Stimulated activated CD4-positive, alpha-beta T cell treated with anti-CD3 and anti-CD28 coated beads, Interleukin-15, amount 100 ng/mL, for 24 hours (primary cell): ENCODE measurements around the gene KIFC1.
"Not testable (repeated sequence)": the region's sequence is repeated elsewhere in the genome, so short reads cannot be mapped to it uniquely, and the experiment has no call there.

ENCODE experiments used
- DNase-seq: peaks from one replicate; pipeline ENCODE4 v3.0.0-alpha.2; 2020

The KIFC1 gene

DNA sequence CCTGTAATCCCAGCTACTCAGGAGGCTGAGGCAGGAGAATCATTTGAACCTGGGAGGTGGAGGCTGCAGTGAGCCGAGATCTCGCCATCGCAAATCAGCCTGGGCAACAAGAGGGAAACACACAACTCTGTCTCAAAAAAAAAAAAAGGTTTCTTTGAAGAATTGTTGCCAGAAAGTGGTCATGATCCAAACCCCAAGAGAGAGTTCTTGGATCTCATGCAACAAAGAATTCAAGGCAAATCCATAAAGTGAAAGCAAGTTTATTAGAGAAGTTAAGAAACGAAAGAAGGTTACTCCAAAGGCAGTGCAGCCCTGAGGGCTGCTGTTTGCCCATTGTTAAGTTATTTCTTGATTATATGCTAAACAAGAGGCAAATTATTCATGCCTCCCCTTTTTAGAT is 14.5 kb upstream of the KIFC1 start:
- no peak for DNase-seq

DNA sequence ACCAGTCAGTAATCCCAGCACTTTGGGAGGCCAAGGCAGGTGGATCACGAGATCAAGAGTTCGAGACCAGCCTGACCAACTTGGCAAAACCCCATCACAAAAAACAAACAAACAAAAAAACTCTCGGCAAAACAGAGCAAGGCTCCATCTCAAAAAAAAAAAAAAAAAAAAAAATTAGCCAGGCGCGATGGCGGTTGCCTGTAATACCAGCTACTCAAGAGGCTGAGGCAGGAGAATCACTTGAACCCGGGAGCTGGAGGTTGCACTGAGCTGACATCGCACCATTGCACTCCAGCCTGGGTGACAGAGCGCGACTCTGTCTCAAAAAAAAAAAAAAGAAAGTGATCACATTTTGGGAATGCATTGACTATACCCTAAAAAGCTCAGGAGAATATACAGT is 12.4 kb upstream of the KIFC1 start:
- not testable (repeated sequence) for DNase-seq

DNA sequence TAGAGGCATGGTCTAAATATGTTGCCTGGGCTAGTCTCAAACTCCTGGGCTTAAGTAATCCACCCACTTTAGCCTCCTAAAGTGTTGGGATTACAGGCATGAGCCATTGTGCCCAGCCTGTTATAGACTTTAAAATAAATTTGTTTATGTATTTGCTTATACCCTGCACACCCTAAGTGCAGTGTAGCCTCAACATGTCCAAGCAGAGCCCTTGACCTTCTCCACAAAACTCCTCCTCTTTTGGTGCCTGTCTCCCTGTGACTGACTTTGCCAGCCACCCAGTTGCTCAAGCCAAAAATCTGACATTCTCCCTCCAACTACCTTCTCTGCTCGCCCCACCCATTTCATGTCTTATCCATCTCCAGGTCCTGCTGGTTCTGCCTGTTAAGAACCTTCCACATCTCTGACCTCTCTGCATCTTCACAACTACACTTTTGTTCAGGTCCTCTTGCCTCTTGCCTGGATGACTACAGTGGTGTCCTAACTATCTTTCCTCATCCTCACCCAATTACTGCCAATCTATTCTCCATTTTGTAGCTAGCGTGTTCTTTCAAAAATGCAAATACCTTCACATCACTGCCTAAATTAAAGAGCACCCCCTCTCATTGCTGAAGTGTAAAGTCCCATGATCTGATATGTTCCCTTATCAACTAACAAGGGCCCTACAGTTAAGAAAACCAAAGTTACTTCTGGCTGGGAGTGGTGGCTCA is 11.2 kb upstream of the KIFC1 start:
- DNase-seq = no peak

DNA sequence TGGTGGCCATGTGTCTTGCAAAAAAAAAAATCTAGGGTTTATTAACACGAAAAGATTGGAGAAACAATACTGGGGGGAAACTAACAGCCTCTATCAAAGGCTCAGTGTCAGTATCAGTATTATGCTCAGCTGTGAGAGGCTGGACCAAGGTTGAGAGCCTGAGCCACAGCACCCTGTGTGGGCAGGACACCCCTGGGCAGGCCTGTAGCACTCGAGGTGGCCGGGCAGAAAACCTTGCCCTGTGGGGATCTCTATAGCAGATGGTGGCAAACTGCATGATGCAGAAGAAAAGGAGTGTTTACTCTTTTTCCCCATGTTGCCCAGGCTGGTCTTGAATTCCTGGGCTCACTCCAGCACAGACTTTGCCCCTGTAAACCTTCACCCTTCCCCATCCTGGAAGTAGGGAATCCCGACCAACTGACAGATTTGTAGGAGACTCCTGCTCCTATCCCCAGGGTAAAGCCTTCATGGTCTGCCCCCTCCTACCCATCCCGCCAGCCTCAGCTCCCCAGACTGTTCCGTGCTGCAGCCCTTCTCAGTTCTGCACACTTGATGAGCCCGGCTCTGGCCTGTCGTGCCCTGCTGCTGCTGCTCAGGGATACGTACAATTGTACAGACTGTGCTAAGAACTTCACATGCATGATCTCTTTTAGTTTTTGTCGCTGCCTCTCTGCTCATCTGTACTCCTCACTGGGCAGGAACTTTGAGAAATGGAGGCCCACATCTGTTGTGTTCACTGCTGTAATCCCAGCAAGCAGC is 8.0 kb upstream of the KIFC1 start:
- no peak for DNase-seq

DNA sequence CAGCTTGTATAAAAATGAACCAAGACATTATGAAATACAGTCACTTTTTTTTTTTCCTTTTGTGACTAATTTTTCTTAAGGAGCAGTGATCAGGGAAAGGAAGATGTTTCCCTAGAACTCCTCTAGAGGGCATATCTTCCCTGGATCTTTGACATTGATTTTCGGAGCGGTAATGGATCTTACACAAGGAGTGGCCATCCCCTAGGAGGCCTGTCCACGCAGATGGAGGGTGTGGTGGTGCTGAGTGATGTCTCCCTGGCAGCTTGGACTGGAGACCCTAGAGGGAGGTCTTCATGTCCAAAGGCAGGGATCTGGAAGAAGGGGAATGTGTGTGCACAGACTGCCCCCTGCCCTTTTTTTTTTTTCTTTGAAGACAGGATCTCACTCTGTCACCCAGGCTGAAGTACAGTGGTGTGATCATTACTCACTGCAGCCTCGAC is 7.0 kb upstream of the KIFC1 start:
- DNase-seq = no peak

DNA sequence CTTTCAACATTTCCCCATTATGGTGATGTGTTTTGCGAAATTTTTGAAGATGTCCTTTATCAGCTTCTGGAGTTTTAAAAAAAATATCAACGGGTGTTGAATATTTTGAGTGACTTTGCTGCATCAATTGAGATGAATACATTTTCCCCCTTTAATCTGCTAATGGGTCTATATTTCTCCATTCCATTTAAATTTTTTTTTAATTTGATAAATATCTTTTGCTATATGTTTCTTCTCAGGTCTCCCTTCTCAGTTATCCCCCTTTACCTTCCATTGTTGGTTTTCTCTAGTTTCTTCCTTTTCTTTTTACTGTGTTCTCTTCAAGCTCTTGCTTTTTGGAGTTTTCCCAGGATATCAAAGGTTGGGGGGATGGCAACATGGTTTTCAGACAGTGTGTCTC is 1.4 kb upstream of the KIFC1 start:
- no peak for DNase-seq

DNA sequence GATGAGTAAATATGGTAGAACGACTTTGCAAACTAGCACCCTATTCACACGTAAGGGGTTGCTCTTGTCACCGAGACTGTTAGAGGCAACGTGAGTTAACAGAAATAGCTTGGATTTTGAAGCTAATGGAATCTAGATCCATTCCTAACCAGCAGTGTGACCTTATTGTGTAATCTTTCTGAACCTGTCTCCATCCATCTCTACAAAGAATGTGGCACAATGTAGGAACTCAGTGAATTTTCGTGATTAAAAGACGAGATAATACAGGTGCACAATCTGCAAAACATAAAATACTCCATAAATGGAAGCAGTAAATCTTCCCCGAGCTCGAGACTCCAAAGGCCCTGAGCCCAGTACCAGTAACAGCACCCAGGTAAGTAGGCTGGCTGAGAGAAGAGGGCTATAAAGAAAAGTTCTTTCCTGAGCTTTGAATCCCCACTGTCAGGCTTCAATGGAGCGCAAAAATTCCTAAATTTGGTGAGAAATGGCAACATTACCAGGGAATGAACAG is 801 bp upstream of the KIFC1 start:
- DNase-seq = no peak

DNA sequence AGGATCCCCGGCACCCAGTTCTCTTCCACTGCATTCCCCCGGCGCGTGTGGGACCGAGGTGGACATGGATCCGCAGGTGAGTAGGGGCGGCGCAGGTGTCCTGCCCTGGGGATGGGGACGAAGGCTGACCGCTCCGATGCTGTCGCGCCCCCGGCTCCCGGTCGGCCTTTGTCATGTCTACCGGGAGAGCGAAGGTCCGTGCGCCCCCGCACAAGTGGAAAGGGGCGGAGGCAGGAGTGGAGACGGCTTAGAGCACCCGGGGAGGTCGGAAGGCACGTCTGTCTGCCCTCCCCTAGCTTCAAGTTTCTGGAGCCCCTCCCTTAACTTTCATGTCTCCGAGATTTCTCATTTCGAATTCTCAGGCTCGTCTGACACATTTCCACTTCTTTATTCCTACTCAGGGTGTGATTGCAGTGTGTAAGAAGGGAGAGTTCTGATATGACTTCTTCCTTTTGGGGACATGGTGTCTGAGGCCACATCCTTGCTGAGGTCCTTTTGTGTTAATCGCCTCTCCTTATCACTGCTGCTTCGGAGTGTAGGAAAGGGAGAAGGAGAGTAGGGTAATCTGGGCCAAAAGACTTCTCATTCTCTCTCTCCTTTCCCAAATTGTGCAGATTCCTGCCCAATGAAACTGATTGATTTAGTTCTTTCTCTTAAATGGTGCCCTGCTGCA is 435 bp downstream of the KIFC1 start:
- peak; percentile 77 for DNase-seq

DNA sequence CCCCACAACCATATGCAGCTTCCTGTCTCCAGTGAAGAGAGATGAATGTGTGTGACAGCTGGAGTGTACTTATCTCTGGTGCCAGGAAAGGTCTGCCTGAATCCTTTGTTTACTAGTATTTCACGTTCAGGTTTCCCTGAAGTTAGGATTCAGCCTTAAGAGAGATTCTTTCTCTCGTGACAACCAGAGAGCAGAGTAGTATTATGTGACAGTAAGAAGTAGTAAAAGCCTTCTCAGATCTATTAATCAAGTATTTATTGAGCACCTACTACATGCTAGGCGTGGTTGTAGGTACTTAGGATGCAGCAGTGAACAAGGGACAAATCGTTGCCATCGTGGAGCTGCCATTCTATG is 949 bp downstream of the KIFC1 start:
- DNase-seq = no peak

DNA sequence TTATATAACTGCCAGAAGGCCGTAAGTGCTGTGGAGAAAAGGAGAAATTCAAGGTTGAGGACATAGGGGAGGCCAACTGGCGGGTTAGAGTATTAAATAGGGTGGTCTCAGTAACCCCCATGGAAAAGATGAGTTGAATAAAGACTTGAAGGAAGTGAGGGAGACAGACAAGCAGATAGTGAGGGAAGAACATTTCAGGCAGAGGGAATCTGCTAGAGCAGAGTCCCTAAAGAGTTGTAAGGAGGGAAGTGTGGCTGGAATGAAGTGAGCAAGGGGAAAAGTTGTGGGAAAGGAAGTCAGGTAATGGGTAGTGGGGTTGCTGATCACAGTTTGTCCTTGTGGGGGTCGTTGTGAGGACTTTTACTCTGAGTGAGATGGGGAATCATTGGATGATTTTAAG is 1.4 kb downstream of the KIFC1 start:
- DNase-seq = no peak

DNA sequence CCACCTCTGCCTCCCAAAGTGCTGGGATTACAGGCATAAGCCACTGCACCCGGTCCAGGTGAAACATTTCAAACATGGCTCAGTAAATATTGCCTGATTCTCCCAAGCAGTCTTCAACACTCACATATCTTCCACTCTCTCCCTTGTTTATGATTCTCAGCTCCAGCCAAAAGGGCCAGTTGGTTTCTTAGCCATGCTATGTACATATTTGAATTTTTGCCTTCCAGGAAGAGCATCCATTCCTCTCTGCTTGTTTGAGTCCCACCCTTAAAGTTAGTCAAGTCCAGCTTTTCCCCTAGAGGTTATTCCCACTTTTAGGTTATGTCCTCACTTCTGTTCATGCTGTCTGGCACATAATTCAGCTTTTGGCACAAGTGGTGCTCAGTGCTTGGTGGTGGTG is 5.9 kb downstream of the KIFC1 start:
- no peak for DNase-seq

DNA sequence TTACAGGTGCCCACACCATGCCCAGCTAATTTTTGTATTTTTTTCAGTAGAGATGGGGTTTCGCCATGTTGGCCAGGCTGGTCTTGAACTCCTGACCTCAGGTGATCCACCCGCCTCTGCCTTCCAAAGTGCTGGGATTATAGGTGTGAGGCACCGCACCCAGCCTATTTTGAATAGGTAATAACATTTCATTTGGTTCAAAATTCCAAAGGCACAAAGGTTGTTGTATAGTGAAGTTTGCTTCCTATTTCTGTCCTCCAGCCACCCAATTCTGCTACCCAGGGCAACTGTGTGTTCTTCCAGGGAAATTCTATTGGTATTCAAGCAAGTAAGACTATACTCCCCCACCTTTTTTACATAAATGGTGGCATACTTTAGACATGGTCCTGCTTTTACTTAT is 7.0 kb downstream of the KIFC1 start:
- not testable (repeated sequence) for DNase-seq

DNA sequence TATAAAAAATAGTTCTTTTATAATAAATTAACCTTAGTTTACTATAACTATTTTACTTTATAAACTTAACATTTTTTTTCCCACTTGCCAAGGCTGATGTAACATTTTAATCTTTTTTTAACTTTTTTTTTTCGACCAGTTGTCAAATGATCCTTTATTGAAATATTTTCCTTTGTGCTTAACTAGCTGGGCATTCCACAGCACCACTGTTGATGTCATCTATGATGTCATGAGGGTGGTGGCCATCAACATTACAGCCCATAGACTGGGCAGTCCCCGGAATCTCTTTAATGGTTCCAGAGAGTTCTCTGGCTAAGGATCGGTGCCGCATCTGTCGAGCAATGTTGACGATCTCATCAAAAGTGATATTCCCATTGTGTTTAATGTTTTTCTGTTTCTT is 8.3 kb downstream of the KIFC1 start:
- DNase-seq = not testable (repeated sequence)

DNA sequence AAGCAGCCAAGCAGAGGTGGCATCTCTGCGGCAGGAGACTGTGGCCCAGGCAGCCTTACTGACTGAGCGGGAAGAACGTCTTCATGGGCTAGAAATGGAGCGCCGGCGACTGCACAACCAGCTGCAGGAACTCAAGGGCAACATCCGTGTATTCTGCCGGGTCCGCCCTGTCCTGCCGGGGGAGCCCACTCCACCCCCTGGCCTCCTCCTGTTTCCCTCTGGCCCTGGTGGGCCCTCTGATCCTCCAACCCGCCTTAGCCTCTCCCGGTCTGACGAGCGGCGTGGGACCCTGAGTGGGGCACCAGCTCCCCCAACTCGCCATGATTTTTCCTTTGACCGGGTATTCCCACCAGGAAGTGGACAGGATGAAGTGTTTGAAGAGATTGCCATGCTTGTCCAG is 13.3 kb downstream of the KIFC1 start:
- no peak for DNase-seq

DNA sequence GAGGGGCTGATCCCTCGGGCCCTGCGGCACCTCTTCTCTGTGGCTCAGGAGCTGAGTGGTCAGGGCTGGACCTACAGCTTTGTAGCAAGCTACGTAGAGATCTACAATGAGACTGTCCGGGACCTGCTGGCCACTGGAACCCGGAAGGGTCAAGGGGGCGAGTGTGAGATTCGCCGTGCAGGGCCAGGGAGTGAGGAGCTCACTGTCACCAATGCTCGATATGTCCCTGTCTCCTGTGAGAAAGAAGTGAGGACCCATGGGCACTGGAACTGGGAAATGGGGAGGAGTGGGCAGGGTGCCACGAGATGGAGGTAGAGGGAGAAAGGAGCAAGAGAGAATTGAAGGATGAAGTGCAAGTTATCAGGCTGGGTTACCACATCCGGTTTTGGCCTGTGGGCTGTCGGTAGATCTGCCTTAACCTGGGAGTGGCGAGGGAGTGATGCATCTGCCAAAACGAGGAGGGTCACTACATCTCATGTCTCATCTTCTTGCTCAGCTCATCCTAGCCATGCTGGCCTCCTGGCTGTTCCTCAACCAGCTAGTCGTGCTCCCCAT is 13.8 kb downstream of the KIFC1 start:
- no peak for DNase-seq

DNA sequence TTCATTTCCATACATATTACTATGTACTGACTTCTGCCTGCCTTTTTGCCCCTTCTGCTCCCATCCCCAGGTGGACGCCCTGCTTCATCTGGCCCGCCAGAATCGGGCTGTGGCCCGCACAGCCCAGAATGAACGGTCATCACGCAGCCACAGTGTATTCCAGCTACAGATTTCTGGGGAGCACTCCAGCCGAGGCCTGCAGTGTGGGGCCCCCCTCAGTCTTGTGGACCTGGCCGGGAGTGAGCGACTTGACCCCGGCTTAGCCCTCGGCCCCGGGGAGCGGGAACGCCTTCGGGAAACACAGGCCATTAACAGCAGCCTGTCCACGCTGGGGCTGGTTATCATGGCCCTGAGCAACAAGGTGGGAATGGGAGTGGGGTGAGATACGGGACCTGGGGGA is 14.5 kb downstream of the KIFC1 start:
- DNase-seq = no peak

DNA sequence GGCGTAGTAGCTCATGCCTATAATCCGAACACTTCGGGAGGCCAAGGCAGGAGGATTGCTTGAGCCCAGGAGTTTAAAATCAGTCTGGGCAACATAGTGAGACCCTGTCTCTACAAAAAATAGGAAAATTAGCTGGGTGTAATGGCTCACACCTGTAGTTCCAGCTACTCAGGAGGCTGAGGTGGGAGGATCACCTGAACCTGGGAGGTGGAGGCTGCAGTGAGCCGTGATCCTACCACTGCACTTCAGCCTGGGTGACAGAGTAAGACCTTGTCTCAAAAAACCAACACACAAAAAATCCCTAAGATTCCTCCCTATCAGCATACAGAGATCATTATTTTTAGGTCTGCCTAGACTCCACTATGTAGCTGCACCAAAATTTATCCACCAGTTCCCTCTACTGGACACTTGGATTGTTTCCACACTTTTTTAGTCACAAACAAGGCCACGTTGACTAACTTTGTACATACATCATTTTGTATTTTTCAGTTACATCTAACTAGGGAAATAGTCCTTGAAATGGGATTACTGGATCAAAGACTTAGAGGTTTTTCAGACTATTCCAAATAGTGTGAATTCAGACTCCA is 15.6 kb downstream of the KIFC1 start:
- no peak for DNase-seq

DNA sequence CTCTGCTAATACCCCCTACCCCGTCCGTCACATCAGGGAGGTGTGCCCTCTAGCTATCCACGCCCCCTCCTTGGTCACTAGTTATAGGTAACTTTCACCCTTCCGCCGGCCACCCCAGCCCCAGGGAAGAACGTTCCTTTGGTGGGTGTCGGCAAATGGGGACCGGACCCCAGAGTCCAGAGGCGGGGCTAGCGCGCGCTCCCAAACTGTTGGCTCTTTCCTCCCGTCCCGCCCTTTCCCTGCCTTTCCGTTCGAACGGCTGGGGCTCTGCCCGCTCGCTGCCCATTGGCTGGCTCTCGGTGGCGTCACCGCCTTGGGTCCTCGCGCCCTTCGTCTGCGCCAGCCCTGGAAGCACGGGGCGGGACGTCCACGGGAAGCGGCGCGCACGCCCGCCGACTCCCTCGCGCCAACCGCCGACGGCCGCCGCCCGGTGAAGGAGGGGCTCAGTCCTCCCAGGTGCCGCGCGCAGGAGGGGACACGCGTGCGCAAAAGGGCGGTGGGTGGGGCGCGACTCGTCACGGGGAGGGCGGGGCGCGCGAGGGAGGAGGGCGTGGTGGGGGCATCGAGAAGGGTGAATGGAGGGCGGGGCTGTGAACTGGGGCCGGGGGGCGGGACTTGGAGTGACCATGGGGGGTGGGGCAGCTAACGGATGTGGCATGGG is 18.6 kb downstream of the KIFC1 start:
- peak; percentile 98 for DNase-seq

DNA sequence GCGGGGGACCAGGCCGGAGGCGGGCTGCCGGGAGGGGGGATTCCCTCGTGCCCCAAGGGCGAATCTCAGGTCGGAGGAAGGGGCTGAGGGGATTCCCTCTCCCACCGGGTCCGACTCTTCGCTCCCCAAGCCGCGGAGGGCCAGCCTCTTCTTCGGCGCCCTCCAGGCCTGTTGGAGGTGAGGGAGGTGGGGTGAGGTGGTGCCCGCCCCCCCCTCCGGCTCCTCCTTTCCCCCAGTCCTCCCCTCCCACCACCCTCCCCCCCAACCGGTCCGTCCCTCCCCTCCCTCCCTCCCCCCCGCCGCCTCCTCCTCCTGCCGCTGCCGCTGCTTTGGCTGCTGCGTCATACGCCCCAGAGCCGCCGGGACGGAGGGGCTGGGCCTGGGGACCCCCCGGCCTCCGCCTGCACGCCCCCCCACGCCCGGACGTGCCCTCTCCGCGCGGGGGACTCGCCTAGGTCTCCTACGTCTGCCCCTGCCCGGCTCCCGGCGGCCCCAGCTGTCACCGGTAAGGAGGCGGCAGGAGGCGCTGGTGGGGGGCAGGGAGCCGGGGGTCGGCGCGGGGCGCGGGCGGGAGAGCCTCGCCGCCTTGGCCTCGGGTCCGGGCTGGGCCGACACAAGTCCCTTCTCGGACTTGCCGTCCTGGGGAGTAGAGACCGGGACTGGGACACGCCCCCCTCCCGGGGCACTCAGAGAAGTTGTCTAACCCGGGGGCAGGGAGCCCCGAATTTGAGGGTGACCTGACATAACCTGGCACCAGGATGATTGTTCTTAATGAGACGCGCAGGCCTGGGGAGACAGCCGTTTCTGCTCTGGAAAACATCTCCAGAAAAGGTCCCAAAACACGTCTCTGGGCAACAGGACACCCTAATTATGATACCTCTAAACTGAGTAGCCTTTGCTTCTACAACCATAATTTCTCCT is 19.3 kb downstream of the KIFC1 start, which contains the start of gene PHF1:
TSS of gene PHF1 (plus strand) at position 304 of the 921 bp plus-strand sequence. CDS start 1,250 bp downstream, outside the sequence.
- DNase-seq = no peak

DNA sequence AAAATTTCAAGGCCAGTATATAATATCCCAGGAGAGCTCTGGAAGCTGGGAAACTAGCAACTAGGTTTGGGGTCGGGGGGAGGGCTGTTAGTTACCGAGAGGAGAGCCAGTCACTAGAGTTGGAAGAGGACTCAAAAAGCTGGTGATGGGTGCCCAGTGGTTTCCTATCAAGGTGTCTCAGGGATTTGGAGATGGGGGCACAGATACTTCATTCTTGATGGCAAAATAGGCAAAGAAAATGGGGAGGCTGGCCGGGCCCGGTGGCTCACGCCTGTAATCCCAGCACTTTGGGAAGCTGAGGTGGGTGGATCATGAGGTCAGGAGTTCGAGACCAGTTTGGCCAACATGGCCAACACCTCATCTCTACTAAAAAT is 20.0 kb downstream of the KIFC1 start:
- no peak for DNase-seq
